H54 (cell line): ENCODE measurements around the gene RBBP8.
"Not testable (repeated sequence)": the region's sequence is repeated elsewhere in the genome, so short reads cannot be mapped to it uniquely, and the experiment has no call there.

ENCODE experiments used
- DNase-seq: peaks from one replicate; pipeline ENCODE4 v3.0.0; 2011; ENCODE audit warnings: low spot score, mixed read lengths; ENCODE audit not compliant: insufficient read length
- FAIRE-seq: peaks from 3 replicates; lab custom pipeline; 2011; peaks lifted over from hg19 to GRCh38; lab: Jason Lieb, UNC
- POLR2A ChIP-seq: IDR thresholded peaks from 2 replicates; pipeline ENCODE4 v1.6.1; 2011; ENCODE audit warnings: low read depth, mild to moderate bottlenecking, low read length

RBBP8 gene

DNA sequence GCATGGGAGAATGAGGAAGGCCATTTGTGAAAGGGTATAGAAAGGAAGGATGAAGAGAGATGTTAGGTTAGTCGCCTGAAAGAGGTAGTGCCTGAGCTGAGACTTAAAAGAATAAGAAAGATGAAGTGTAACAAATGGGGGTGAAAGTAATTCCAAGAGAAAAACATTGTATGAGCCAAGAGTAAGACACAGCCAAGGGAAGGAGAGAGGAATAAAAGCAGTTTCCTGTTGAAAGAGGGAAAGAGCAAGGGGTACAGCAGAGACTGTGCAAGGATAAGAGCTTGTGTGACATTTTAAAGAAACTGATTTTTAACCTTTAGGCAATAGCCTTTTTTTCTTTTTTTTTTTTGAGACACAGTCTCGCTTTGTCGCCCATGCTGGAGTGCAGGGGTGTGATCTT, 4.8 kb upstream of the RBBP8 start:
- FAIRE-seq (no peak), DNase-seq (no peak)
- TF ChIP-seq POLR2A = no peak

GRCh38 chr18:22930089-22930713, 2.9 kb upstream of the RBBP8 start:
- DNase-seq = peak; percentile 18
- TF ChIP-seq POLR2A = no peak
- peak; percentile 75 for FAIRE-seq

GRCh38 chr18:22932885-22933205, 283 bp upstream of the RBBP8 start:
- no peak for TF ChIP-seq POLR2A
- FAIRE-seq (peak; percentile 69), DNase-seq (peak; percentile 1)

GRCh38 chr18:22933966-22934423, 867 bp downstream of the RBBP8 start:
- no peak for FAIRE-seq
- TF ChIP-seq POLR2A = no peak
- DNase-seq = no peak

DNA sequence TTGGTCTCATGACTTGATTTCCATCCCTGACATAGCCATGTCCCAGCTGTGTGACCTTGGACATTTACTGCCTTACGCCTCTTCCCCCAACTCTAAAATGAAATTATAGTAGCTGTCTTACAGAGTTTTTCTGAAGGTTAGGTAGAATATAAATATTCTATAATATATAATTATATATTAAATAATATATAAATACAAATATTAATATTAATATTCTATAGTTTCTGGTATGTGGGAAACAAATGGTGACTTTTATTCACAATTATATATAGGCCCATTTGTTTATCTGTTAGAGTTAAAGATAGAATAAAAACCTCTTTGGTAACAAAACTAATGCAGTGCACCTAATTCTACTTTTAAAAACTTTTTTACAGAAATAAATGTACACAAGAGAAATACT, 1.7 kb downstream of the RBBP8 start:
- DNase-seq = no peak
- FAIRE-seq = no peak
- no peak for TF ChIP-seq POLR2A

DNA sequence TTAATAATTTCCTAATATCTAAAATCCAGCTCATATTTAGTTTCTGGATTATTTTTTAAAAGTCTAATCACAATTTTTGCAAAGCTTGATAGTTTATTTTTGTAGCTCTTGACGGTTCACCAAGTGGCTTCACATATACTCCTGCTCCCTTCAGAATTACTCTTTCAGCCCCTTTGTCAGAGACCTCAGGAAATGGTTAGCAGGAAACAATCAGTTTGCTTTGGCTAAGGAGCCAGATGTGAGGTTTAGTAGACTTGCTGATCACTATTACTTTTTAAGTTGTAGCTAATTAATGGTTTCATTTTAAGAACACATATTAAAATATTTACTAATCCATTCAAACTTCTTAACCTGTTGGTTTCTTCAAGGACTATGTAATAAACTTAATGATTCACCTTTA, 2.3 kb downstream of the RBBP8 start:
- no peak for FAIRE-seq
- no peak for DNase-seq
- TF ChIP-seq POLR2A = no peak

- TF ChIP-seq POLR2A = no peak
- DNase-seq (no peak), FAIRE-seq (no peak)
Measured at GRCh38 chr18:22936515-22936914, 3.4 kb downstream of the RBBP8 start.

DNA sequence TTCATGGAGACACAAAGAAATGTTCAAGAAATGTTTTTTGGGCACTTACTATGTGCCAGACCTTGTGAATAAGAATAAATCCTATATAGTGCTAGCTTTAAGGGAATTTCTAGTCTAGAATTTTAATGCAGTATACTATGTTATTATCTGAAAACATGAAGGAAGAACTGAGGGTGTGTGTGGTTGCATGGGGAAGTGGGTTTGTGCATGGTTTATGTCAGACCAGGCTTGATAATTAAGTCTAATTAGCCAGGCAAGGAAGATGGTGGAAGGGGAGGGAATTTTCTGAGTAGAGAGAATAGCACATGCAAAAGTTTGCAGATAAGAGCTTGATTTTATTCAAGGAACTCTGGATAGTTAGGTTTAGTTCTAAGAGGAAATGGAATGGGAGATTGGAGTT, 6.5 kb downstream of the RBBP8 start:
- no peak for TF ChIP-seq POLR2A
- DNase-seq (no peak), FAIRE-seq (no peak)

- FAIRE-seq = no peak
Measured at GRCh38 chr18:22943847-22944246, 10.7 kb downstream of the RBBP8 start.

DNA sequence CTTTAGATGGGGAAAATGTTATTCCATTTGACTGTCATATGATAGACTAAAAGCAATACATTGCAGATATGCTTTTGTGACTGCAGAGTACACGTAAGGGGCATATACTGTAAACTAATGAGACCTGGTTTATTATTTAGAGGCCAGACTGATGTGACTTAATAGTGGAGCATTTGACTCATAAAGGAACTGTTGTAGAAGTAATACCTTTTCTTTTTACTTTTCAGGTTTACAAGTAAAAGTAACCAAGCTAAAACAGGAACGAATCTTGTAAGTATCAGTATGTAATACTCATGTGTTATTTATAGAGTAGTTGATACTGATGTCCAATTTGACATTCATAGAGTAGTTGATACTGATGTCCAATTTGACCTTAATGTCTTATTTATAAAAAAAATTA, 13.1 kb downstream of the RBBP8 start:
- no peak for DNase-seq
- no peak for TF ChIP-seq POLR2A
- no peak for FAIRE-seq

More at GRCh38 chr18:22943847-22944246, 10.7 kb downstream of the RBBP8 start:
- DNase-seq = no peak
- no peak for TF ChIP-seq POLR2A

DNA sequence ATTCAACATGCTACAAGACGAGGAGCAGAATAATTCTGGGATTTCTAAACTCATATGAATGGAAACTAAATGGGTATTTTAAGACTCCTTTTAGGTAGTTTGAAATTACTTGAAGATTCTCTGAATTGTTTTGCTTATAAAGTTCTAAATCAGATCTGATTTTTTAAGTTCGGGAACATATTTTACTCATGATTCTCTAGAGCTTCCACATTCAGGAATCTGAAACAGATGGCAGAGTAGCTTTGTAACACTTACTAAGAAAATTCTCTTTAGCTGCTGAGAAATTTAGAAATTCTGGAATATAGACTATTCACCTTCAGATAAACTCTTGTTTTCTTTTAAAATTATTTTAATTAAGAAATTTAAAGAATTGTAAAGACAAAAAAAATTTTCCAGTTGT, 13.7 kb downstream of the RBBP8 start:
- DNase-seq (no peak), FAIRE-seq (no peak)
- no peak for TF ChIP-seq POLR2A

DNA sequence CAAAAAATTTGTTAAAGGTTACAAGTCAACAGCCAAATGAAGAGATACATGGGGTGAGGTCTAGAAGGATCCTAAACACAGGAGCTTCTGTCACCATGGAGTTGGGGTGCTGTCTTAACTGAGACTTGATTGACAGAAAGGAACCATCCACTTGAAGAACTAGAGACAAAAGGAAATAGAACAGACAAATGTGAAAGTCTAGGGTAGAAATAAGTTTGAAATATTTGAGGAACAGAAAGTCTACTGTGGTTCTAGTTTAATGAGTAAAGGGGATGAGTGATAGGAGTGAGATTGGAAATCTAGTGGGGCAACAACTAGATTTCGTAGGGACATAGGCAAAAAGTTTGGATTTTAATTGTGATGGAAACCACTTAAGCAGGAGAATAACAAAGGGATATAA, 18.7 kb downstream of the RBBP8 start:
- FAIRE-seq = no peak
- no peak for DNase-seq
- no peak for TF ChIP-seq POLR2A

DNA sequence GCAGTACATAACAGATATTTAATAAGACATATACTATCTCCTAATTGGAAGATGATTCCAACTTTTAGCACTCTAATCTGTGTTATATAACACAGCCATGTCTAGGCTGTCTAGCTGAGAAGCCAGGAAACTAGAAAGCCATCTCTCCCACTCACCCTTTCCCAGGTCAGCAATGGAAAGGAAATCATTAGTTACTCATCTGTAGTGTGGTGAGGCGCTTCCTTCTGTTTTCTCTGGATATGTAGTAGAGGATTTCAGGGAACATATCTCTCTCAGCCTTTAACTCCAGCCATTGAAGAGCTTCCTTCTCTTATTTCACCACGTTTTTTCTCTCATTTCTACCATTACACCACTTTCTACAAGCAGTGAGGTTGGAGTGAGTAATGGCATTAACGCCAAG, 19.4 kb downstream of the RBBP8 start:
- DNase-seq = no peak
- TF ChIP-seq POLR2A = no peak
- no peak for FAIRE-seq

DNA sequence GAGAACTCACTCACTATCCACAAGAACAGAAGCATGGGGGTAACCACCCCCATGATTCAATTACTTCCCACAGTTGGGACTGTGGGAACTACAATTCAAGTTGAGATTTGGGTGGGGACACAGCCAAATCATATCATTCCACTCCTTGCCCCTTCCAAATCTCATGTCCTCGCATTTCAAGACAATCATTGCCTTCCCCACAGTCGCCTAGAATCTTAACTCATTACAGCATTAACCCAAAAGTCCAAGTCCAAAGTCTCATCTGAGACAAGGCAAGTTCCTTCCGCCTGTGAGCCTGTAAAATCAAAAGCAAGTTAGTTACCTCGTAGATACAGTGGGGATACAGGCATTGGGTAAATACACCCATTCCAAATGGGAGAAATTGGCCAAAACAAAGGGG, 20.9 kb downstream of the RBBP8 start:
- not testable (repeated sequence) for DNase-seq, FAIRE-seq

DNA sequence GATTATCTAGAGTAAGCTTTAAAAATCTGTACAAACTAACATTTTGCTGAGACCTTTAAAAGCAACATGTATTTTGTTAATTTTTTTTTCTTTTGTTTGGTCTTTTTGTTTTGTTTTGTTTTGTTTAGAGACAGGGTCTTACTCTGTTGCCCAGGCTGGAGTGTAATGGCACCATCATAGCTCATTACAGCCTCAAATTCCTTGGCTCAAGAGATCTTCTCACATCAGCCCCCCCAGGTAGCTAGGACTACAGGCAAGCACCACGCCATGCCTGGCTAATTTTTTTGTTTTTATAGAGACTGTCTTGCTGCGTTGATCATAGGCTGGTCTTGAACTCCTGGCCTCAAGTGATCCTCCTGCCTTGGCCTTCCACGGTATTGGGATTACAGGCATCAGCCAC, 23.1 kb downstream of the RBBP8 start:
- TF ChIP-seq POLR2A = no peak
- no peak for DNase-seq
- no peak for FAIRE-seq

DNA sequence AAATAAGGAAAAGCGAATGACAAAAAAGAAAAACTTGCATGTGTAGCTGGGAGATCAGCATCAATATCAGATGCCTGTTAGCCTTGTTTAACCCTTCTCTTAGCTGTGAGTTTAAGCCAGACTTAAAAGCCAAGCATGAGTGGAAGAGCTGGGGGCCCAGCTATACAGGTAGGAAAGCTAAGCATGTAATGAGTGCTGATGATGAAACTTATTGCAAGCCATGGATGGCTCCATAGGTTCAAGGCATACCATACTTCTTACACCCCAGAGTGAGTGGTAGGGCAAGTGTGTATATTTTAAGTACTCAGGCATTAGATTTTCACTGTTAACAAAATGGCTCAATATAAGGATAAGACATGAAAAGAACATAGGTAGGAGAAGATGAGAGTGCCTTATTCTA, 28.0 kb downstream of the RBBP8 start:
- DNase-seq (no peak), FAIRE-seq (no peak)
- TF ChIP-seq POLR2A = no peak
